ENCODE results near the gene SLC43A3. TPM values are rescaled to one million over a fixed set of nuclear protein-coding genes. Genes with fewer than 3 reads are reported as not detected.

Gene SLC43A3
- total RNA-seq, 1 experiment from 2014 or later = 0.41 TPM

DNA sequence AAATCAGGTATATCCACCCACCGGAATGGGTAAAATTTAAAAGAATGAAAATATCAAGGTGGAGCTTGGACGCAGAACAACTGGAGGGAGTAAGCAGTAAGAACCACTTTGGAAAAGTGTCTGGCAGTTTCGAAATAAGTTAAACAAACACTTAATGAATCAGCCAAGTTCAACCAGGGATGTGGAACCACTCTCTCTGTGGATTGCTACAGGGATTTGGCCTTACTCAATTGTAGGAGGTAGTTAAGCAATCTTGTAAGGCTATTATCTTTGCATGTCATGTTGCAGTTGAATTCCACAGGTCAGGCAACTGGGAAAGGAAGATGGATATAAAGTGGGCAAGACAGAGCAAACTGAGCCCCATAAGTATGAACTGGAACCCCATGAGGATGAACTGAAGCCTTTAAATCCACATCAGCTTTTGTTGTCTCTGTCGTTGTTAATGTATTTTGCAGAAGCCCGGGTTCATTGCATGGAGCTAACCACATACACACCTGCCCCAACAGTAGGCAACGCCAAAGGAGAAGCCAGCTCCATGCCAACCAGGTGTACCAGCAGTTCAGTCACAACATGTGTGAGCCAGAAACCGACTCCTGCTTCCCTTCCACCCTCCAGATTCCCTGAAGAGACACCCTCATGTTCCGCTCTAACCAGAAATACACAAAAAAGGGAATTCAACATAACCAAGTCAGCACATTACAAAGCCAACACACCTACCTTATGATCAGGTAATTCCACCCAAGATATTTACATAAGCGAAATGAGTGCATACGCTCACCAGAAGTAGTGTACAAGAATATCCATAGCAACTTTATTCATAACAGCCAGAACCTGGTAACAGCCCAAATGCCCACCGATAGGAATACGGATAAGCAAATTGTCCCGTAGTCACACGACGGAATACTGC lies 8.0 kb upstream of the SLC43A3 start:
- DNase-seq (ENCODE audit: low read depth) = peak; percentile 40
- in situ Hi-C loops (cut with HindIII; ENCODE audit: low pct_unique_long_range_greater_than_20kb, low sequenced_read_pairs) = no loop called here

DNA sequence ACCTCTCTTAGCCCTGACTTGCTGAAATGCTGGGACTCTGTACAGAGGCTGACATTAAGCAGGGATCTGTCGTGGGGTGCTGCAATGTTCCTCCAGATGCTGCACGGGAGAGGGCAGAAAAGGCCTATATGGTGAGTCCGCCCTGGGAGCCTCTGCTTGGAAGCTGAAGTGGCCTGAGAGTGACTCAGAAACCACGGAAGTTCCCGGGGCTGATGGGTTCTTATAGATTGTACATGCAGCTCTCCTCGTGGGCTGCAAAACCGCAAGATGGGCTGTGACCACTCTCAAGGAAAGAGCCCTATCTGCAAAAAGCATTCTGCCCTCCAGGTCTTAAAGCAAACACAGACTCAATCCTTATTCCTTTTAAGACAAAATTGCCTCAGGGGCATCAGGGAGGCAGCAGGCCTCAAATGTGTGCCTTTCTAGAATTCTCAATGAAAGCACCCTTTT lies 5.8 kb upstream of the SLC43A3 start:
- in situ Hi-C loops (cut with HindIII; ENCODE audit: low pct_unique_long_range_greater_than_20kb, low sequenced_read_pairs) = no loop called here

GRCh38 chr11:57432149-57432561 lies 5.2 kb upstream of the SLC43A3 start:
- DNase-seq (ENCODE audit: low read depth) = no peak
- in situ Hi-C loops (cut with HindIII; ENCODE audit: low pct_unique_long_range_greater_than_20kb, low sequenced_read_pairs) = no loop called here

More for the DNA sequence above, 5.8 kb upstream of the SLC43A3 start:
- DNase-seq (ENCODE audit: low read depth) = no peak

DNA sequence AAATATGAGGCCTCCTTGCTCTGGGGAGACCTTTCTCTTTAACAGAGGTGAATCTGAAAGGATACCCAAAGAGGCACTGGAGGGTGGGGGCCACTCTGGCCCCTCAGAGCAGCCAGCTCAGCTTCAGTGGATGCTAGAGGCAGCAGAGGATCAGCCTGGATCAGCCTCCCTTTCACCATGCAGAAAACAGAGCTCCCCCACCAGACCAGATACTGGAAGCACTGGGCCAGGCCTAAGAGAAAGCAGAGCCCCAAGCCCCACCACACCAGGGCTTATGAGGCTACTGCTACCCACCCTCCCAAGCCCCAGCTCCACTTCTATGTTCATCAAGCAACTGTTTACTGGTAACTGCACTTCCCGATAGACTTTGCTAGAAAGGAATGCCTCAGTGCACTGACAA lies 4.0 kb upstream of the SLC43A3 start:
- in situ Hi-C loops (cut with HindIII; ENCODE audit: low pct_unique_long_range_greater_than_20kb, low sequenced_read_pairs) = no loop called here
- no peak for DNase-seq (ENCODE audit: low read depth)

DNA sequence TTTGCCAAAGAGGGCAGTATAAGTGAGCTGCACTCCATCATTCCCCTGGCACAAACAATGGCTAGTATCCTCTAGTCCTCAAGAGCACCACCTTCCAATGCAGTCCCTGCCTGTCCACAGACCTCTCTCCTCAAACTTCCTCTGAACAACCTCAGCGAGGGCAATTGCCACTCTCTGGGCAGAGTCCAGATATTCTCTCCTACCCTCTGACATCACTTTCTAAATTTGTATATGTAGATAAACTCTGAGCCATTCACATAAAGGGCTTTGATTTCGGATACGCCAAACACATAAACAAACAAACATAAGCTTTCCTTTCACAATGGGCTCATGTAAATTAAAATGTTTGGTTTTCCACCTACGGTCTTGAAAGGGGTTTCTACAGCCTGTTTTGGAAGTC lies 3.0 kb upstream of the SLC43A3 start:
- no peak for DNase-seq (ENCODE audit: low read depth)
- in situ Hi-C loops (cut with HindIII; ENCODE audit: low pct_unique_long_range_greater_than_20kb, low sequenced_read_pairs) = no loop called here

DNA sequence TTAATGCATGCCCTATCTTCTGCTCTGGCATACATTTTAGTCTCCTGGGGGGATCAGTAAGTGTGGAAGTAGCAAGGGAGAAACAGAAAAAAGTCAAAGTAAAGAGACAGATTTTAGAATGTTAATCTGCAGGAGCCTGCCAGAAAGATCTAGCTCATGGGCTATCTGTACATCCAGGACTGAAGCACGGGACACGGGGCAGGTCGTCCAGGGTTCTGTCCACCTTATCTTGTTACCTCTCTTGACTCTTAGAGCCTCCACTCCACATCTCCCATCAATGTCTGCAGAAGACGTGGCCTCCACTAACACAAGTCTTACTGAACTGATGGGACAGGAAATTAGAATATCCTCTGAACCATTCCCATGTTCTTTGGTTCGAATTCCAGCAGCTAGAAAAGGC lies 1.7 kb upstream of the SLC43A3 start:
- DNase-seq (ENCODE audit: low read depth) = no peak
- in situ Hi-C loops (cut with HindIII; ENCODE audit: low pct_unique_long_range_greater_than_20kb, low sequenced_read_pairs) = no loop called here

DNA sequence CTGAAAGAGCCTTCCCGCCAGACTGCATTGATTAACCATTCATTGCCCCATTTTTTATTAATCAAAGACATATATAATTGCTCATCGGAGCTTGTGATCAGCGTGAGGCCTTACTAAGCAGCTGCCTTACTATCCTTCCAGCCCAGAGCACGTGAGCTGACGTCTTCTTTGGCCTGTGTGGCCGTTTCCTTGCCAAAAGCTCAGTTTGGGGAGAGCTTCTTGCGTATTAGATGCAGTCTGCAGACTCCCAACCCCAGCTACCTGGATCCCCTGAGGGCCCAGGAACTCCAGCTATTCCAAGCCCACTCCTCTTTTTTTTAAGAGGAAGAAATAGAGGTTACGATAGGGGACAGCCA lies 784 bp upstream of the SLC43A3 start:
- DNase-seq (ENCODE audit: low read depth) = no peak
- in situ Hi-C loops (cut with HindIII; ENCODE audit: low pct_unique_long_range_greater_than_20kb, low sequenced_read_pairs) = no loop called here

- in situ Hi-C loops (cut with HindIII; ENCODE audit: low pct_unique_long_range_greater_than_20kb, low sequenced_read_pairs) = no loop called here
- no peak for DNase-seq (ENCODE audit: low read depth)
Measured at GRCh38 chr11:57426439-57426928, 437 bp downstream of the SLC43A3 start.

GRCh38 chr11:57425565-57426438 lies 1.1 kb downstream of the SLC43A3 start:
- DNase-seq (ENCODE audit: low read depth) = no peak
- in situ Hi-C loops (cut with HindIII; ENCODE audit: low pct_unique_long_range_greater_than_20kb, low sequenced_read_pairs) = no loop called here

DNA sequence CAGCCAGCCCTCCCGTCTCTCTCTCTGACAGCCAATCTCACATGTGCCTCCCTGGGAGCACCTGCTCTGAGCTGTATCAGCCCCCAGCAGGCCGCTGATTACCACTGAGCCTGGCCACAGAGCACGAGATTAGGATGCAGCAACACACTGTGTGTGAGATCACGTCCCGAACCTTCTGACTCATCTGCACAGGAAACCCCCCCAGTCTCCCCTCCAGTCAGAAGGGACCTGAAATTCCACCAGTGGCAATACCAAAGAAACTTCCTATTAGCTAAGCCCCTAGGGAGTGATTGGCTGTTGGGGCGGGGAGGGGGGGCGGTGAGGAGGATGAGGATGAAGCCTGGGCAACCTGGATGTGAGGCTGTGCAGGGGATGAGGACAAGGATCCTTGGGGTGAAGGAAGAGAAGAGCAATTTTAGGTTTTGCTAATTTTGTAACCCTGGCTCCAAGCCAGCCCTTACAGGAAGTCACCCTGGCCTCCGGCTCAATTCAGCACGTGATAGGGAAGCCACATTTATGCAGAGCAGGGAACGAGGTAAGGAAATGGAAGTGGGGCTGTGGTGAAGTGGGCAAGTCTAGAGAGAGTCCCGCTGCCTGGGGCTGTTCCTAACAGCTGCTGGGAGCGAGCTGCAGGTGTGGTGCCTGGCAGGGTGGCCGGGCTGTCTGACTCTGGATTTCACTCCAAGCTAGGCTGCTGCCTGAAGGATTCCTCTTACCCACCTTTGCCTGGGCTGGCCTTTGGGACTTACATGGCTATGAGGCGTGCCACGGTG lies 1.9 kb downstream of the SLC43A3 start:
- in situ Hi-C loops (cut with HindIII; ENCODE audit: low pct_unique_long_range_greater_than_20kb, low sequenced_read_pairs) = no loop called here
- DNase-seq (ENCODE audit: low read depth) = no peak

- in situ Hi-C loops (cut with HindIII; ENCODE audit: low pct_unique_long_range_greater_than_20kb, low sequenced_read_pairs) = no loop called here
- no peak for DNase-seq (ENCODE audit: low read depth)
Measured at GRCh38 chr11:57424137-57424791, 2.7 kb downstream of the SLC43A3 start.

DNA sequence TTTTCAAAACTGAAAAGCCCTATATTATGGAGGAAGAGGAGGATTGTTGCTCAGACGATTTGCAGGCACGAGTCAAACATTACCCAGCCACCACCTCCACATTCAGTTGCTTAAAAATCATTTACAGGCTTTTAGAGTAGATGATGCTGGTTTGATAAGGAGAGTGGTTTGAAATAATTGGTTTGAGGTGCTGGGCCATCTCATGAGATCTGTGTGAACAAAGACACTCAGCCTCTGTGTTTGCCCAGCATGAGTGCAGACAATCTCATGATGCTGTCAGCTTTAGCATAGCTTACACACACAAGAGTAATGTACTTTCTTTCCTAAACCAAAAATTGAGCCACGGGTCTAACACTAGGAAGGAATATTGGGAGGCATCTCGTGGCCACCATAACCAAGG lies 4.3 kb downstream of the SLC43A3 start:
- no peak for DNase-seq (ENCODE audit: low read depth)
- in situ Hi-C loops (cut with HindIII; ENCODE audit: low pct_unique_long_range_greater_than_20kb, low sequenced_read_pairs) = no loop called here

DNA sequence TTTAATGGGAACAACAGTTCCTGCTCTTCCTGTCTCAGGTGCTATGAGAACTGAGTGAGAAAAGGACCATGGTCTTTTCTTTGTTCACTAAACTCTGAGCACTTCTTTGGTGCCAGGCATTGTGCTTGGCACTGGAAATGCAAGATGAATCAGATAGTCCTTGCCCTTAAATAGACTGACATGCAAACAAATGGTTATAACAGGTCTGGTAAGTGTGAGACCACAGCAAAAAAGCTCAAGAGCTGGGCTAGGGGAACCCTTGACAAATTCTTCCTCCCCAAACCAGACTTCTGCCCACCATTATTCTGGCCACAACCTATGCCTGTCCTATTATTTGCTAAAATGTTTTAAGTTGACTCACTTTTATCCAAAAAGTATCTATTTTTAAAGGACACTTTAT lies 5.1 kb downstream of the SLC43A3 start:
- in situ Hi-C loops (cut with HindIII; ENCODE audit: low pct_unique_long_range_greater_than_20kb, low sequenced_read_pairs) = no loop called here
- no peak for DNase-seq (ENCODE audit: low read depth)

- DNase-seq (ENCODE audit: low read depth) = no peak
- in situ Hi-C loops (cut with HindIII; ENCODE audit: low pct_unique_long_range_greater_than_20kb, low sequenced_read_pairs) = no loop called here
Measured at GRCh38 chr11:57421066-57421465, 5.9 kb downstream of the SLC43A3 start.

DNA sequence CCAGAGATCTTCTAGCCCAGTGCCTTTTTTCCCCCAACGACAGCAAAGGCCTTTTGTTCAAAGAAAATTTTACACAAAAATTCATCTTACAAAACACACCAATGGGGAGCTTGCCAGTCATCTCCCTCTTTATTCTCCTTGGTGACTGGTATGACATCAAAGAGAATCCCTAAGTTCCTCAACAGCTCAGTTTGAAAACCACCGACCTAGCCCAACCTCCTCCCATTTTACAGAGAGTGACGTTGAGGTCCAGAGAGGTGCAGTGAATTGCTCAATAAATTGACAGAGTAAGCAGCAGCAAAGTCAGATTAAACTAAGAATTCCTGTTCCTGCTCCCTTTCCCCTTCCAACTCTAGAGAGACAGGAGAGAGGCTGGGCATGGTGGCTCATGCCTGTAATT lies 7.8 kb downstream of the SLC43A3 start:
- DNase-seq (ENCODE audit: low read depth) = no peak

GRCh38 chr11:57418131-57418530 lies 8.8 kb downstream of the SLC43A3 start:
- in situ Hi-C loops (cut with HindIII; ENCODE audit: low pct_unique_long_range_greater_than_20kb, low sequenced_read_pairs) = no loop called here
- DNase-seq (ENCODE audit: low read depth) = no peak

More for the DNA sequence above, 7.8 kb downstream of the SLC43A3 start:
- in situ Hi-C loops (cut with HindIII; ENCODE audit: low pct_unique_long_range_greater_than_20kb, low sequenced_read_pairs) = no loop called here

GRCh38 chr11:57417056-57417455 lies 9.9 kb downstream of the SLC43A3 start:
- in situ Hi-C loops (cut with HindIII; ENCODE audit: low pct_unique_long_range_greater_than_20kb, low sequenced_read_pairs) = no loop called here
- no peak for DNase-seq (ENCODE audit: low read depth)

- in situ Hi-C loops (cut with HindIII; ENCODE audit: low pct_unique_long_range_greater_than_20kb, low sequenced_read_pairs) = no loop called here
- no peak for DNase-seq (ENCODE audit: low read depth)
Measured at GRCh38 chr11:57416436-57416835, 10.5 kb downstream of the SLC43A3 start.

All from Caki2 (cell line).